Measurements from ENCODE around the gene AIRE.

The AIRE gene

DNA sequence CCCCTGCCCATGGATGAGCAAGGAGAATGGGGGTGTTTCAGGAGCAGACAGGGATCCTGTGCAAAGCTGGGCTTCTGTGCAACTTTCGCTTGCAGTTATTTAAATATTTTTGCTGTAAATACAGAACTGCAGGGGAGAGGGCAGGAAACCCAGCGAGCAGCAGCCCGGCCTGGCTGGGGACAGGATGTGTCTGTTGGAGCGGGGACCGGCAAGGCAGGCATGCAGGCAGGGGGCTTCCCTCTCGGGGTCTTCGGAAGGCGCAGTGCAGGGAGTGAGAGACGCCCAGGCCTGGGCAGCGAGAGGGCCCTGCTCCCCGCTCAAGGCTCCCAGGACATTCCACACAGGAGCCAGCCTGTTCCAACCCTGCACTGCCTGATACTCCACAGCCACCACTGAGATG is 1.7 kb upstream of the AIRE start:
- TF ChIP-seq, protein P1, sequence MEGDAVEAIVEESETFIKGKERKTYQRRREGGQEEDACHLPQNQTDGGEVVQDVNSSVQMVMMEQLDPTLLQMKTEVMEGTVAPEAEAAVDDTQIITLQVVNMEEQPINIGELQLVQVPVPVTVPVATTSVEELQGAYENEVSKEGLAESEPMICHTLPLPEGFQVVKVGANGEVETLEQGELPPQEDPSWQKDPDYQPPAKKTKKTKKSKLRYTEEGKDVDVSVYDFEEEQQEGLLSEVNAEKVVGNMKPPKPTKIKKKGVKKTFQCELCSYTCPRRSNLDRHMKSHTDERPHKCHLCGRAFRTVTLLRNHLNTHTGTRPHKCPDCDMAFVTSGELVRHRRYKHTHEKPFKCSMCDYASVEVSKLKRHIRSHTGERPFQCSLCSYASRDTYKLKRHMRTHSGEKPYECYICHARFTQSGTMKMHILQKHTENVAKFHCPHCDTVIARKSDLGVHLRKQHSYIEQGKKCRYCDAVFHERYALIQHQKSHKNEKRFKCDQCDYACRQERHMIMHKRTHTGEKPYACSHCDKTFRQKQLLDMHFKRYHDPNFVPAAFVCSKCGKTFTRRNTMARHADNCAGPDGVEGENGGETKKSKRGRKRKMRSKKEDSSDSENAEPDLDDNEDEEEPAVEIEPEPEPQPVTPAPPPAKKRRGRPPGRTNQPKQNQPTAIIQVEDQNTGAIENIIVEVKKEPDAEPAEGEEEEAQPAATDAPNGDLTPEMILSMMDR (IDR thresholded peaks at IDR 0.05; ENCODE audit: control insufficient read depth, extremely low read depth, insufficient read depth), result no peak
- no peak overlapping the region for H3K4me3 ChIP-seq (ENCODE audit: low read depth, low read length)
- no peak for DNase-seq (ENCODE audit: low read depth)

GRCh38 chr21:44286086-44286715 is 525 bp downstream of the AIRE start:
- no peak overlapping the region for H3K4me3 ChIP-seq (ENCODE audit: low read depth, low read length)
- TF ChIP-seq, protein P1 (IDR thresholded peaks at IDR 0.05; ENCODE audit: control insufficient read depth, extremely low read depth, insufficient read depth), result no peak
- no peak for DNase-seq (ENCODE audit: low read depth)

GRCh38 chr21:44286716-44287632 is 1.3 kb downstream of the AIRE start:
- TF ChIP-seq, protein P1 (IDR thresholded peaks at IDR 0.05; ENCODE audit: control insufficient read depth, extremely low read depth, insufficient read depth), result no peak

GRCh38 chr21:44288251-44289110 is 2.8 kb downstream of the AIRE start:
- no peak overlapping the region for H3K4me3 ChIP-seq (ENCODE audit: low read depth, low read length)
- TF ChIP-seq, protein P1 (IDR thresholded peaks at IDR 0.05; ENCODE audit: control insufficient read depth, extremely low read depth, insufficient read depth), result no peak
- no peak for DNase-seq (ENCODE audit: low read depth)

More at GRCh38 chr21:44286716-44287632, 1.3 kb downstream of the AIRE start:
- DNase-seq (ENCODE audit: low read depth), result no peak
- no peak overlapping the region for H3K4me3 ChIP-seq (ENCODE audit: low read depth, low read length)

DNA sequence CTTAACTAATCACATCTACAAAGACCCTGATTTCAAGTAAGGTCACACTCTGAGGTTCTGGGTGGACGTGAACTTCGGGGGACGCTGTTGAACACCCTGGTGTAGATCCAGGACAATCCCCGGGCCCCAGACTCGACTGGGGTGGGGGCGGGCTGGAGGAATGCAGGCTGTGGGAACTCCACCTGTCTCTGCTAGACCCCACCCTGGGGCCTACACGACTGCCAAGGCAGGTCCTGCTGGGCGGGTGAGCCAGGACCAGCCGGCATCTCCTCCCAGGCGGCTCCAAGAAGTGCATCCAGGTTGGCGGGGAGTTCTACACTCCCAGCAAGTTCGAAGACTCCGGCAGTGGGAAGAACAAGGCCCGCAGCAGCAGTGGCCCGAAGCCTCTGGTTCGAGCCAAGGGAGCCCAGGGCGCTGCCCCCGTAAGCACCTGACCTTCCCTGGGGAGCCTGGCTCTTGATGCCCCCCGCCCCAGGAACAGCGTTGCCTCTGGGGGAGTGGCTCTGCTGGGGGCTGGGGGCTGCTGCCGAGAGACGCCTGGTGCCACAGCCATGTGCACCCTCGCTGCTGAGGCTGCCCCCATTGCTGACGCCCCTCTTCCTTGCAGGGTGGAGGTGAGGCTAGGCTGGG is 3.8 kb downstream of the AIRE start:
- TF ChIP-seq, protein P1 (IDR thresholded peaks at IDR 0.05; ENCODE audit: control insufficient read depth, extremely low read depth, insufficient read depth), result no peak
- DNase-seq (ENCODE audit: low read depth), result no peak
- H3K4me3 ChIP-seq (ENCODE audit: low read depth, low read length), result no peak overlapping the region

DNA sequence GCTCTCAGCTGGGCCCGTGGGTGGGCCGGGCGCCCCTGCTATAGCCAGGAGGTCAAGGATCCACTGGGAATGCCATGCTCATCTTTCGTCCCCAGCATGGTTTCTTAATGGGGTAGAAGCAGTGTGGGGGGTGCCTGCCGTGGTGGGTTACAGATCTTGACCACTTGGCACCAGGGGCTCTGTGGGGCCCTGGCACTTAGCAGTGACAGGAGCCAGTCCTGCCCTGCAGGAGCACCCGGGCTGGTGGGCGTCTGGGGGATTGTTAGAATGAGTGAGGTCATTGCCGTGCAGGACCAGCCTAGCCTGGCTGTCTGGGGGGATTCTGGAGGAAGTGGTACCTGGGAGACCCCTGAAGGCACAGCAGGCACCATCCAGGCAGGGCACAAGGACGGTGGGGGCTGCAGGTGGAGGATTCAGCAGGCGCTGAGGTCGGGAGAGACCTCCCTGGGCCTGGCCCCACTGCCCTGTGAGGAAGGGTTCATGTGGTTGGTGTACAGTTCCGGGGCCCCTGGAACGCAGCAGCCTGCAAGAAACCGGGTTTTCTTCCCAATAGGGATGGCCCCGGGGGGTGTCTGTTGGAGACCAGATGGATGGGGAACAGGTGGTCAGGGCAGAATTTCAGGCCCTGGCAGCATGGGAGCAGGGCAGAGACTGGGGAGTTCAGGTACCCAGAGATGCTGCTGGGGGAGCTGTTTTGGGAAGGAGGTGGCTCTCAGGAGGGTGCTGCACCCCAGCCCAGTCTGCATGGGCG is 4.8 kb downstream of the AIRE start:
- TF ChIP-seq, protein P1 (IDR thresholded peaks at IDR 0.05; ENCODE audit: control insufficient read depth, extremely low read depth, insufficient read depth), result no peak
- no peak overlapping the region for H3K4me3 ChIP-seq (ENCODE audit: low read depth, low read length)

More for the DNA sequence above, 4.8 kb downstream of the AIRE start:
- DNase-seq (ENCODE audit: low read depth), result no peak

Data from LNCaP clone FGC (cell line).